ENCODE measurements around the gene CARD11. TPM values are rescaled to one million over a fixed set of nuclear protein-coding genes. Genes with fewer than 3 reads are reported as not detected.
A peak's percentile ranks its signal among the peaks of the same experiment; 100 is the strongest.

The CARD11 gene
- total RNA-seq, 1 donor from 2014 or later, result 5.7 TPM

DNA sequence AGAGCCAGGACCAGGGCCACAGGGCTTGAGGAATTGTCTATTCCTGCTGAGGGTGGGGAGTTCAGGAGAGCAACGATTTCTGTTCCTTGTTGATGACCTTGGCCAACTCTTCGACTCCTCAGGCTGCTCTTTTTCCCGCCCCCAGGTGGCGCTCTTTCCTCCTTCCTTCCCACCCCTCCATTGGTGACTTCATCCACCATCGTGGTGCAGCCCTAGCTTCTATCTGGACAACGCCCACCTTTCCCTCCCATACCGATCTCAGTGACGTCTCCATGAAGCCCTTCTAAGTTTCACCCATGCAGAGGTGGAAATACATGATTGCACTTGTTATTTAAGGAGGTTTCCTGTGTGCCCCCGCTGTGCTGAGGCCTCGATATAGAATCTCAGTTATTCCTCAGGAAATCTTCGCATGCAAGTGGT, 22.1 kb upstream of the CARD11 start:
- DNase-seq (peak; percentile 52), ATAC-seq (peak; percentile 54 to 56)
- intact Hi-C loops (cut with DNase I), result no loop called here
- Histone ChIP-seq H3K36me3 (no peaks in the 10 kb centered on the region), H3K9me3 (no peaks in the 10 kb centered on the region), H3K4me3 (no peak overlapping the region), H3K27me3 (ENCODE audit: low read depth) (peaks cover 8% of the 10 kb centered on the region), H3K27ac (no peak overlapping the region), H3K4me1 (no peaks in the 10 kb centered on the region)
- TF ChIP-seq, protein P1, sequence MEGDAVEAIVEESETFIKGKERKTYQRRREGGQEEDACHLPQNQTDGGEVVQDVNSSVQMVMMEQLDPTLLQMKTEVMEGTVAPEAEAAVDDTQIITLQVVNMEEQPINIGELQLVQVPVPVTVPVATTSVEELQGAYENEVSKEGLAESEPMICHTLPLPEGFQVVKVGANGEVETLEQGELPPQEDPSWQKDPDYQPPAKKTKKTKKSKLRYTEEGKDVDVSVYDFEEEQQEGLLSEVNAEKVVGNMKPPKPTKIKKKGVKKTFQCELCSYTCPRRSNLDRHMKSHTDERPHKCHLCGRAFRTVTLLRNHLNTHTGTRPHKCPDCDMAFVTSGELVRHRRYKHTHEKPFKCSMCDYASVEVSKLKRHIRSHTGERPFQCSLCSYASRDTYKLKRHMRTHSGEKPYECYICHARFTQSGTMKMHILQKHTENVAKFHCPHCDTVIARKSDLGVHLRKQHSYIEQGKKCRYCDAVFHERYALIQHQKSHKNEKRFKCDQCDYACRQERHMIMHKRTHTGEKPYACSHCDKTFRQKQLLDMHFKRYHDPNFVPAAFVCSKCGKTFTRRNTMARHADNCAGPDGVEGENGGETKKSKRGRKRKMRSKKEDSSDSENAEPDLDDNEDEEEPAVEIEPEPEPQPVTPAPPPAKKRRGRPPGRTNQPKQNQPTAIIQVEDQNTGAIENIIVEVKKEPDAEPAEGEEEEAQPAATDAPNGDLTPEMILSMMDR (IDR thresholded peaks at IDR 0.05), result peak; percentile 50

DNA sequence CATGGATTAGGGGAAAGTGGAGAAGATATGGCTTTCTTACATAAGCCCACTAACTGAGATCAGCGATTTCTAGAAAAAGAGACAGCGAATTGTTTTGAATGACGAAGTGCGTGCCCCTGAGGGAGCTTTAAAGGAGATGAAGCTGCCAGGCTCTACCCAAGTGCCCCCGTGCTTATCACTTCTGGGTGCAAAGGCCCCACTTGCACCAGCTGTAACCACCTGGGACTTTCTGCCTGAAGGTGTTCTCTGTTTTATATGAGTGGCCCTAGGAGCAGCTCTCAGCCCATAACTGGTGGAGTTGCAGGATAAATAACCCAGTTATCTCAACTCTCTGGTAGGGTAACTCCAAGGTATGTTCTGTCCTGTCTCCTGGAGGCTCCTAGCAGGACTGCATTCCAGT, 20.4 kb upstream of the CARD11 start:
- Histone ChIP-seq H3K4me3 (no peak overlapping the region), H3K36me3 (no peaks in the 10 kb centered on the region), H3K4me1 (no peaks in the 10 kb centered on the region), H3K27me3 (ENCODE audit: low read depth) (peaks cover 8% of the 10 kb centered on the region), H3K9me3 (no peaks in the 10 kb centered on the region), H3K27ac (no peak overlapping the region)
- TF ChIP-seq, protein P1 (IDR thresholded peaks at IDR 0.05), result no peak
- intact Hi-C loops (cut with DNase I), result no loop called here
- DNase-seq (no peak), ATAC-seq (no peak)

DNA sequence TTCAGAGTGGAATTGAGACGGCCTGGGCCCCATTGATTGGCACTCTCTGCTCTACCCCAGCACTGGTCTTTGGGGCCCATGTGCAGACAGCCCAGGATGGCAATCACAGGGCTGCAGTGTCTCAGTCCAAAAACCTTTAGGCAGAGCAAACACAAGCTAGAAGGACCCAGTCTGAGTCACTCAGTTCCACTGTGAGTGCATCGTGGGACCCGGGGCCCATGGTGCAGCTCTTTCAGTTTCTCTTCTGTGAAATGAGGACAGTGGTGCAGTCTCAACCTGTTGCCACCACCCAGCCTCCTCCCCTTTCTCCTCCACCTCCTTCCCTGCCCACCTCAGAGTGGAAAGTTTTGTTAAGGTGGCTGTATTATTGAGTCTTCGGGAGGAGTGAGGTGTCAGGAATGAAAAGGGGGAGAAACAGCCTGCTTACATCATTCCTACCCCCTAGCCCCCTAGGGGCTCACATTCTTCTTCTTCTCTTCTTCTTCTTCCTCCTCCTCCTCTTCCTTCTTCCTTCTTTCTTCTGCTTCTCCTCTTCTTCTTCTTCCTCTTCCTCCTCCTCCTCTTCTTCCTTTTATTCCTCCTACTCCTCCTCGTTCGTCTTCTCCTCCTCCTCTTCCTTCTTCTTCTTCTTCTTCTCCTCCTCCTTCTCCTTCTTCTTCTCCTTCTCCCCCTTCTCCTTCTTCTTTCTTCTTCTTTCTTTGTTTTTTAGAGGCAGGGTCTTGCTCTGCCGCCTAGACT, 19.5 kb upstream of the CARD11 start:
- TF ChIP-seq, protein P1 (IDR thresholded peaks at IDR 0.05), result no peak
- Histone ChIP-seq H3K9me3 (no peaks in the 10 kb centered on the region), H3K27ac (no peak overlapping the region), H3K4me3 (no peak overlapping the region), H3K27me3 (ENCODE audit: low read depth) (peaks cover 8% of the 10 kb centered on the region), H3K4me1 (no peaks in the 10 kb centered on the region), H3K36me3 (no peaks in the 10 kb centered on the region)
- intact Hi-C loops (cut with DNase I), result no loop called here
- DNase-seq (no peak), ATAC-seq (peak; percentile 53 to 59)

DNA sequence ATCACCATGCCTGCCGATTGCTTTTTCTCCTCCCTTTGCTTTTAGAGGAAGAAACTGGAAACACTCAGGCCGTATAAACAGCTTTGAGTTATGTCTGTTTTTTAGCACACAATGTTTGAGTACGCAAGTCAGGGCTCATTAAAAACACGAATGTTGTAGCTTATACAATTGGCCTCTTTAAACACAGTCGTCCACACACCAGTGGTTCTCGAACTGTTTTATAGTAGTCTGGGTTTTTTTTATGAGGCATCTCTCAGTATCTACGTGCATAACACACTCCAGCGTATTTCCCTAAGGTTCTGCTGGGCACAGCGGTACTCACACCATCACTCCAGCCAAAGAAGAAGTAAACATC, 13.4 kb upstream of the CARD11 start:
- TF ChIP-seq, protein P1 (IDR thresholded peaks at IDR 0.05), result no peak
- no peaks in the 10 kb centered on the region for H3K36me3 ChIP-seq
- peaks cover 6% of the 10 kb centered on the region for H3K27me3 ChIP-seq (ENCODE audit: low read depth)
- no peak overlapping the region for H3K27ac ChIP-seq
- no peaks in the 10 kb centered on the region for H3K4me1 ChIP-seq
- no peak for DNase-seq
- no peaks in the 10 kb centered on the region for H3K9me3 ChIP-seq
- intact Hi-C loops (cut with DNase I), result no loop called here
- no peak overlapping the region for H3K4me3 ChIP-seq
- ATAC-seq, result no peak

DNA sequence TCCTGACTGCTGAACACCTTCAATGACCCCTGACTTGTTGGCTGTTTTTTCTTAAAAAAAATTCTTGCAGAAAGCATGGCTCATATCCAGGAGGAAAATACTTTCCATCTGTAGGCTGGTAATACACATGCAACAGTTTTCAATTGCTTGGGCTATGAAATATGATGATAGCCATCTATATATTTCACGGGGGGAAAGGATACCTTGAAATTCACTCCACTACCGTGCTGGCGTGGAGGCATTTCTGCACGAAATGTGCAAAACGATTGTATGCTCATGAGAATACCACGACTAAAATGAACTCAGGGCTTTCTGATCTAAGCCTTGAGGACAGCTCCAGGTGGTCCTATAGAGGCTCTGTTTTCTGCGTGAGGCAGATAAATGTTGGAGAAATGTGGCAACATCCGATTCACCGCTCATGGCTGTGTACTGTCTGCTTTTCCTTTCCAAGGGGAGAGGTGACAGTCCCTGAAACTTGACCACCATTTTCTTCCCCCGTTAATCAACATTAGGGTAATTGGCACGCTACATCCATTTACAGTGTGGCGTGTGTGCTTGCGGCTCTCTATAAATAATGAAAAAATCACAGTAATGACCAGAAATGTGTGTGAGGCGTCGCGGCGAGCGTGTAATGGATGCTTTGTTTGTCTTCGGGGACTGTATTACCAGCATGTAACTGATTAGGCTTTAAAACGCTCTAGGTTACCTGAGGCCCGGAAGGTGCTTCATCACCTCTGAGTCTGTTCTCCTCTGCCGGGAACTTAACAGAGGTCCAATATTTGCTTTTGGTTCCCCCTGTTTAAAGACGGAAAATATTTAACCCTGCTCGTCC, 12.8 kb upstream of the CARD11 start:
- no peak for ATAC-seq
- no peak for DNase-seq
- H3K4me3 ChIP-seq, result no peak overlapping the region
- H3K27me3 ChIP-seq (ENCODE audit: low read depth), result peaks cover 6% of the 10 kb centered on the region
- TF ChIP-seq, protein P1 (IDR thresholded peaks at IDR 0.05), result no peak
- intact Hi-C loops (cut with DNase I), result no loop called here
- H3K36me3 ChIP-seq, result no peaks in the 10 kb centered on the region
- no peak overlapping the region for H3K27ac ChIP-seq
- no peaks in the 10 kb centered on the region for H3K4me1 ChIP-seq
- H3K9me3 ChIP-seq, result no peaks in the 10 kb centered on the region
